Breast epithelium (tissue), 4 donors: ENCODE results near the gene CPLANE2. TPM values are rescaled to one million over a fixed set of nuclear protein-coding genes. Genes with fewer than 3 reads are reported as not detected.
"Not testable (repeated sequence)": the region's sequence is repeated elsewhere in the genome, so short reads cannot be mapped to it uniquely, and the experiment has no call there.

Experiments used
- DNase-seq, 2 donors: peaks; one replicate each; pipeline ENCODE4 v3.0.0-alpha.2; 2019; ENCODE audit warnings: low spot score in 2 of 2
- H3K27ac ChIP-seq, 2 donors: fragments of 200-600 bp; sonication (generic) in 1 of 2; one replicate each; pipeline ENCODE4 v1.5.1; 2016 to 2019; ENCODE audit warnings: mild to moderate bottlenecking in 1 of 2
- H3K27me3 ChIP-seq, 2 donors: fragments of 200-600 bp; sonication (generic) in 1 of 2; one replicate each; pipeline versions ENCODE4 v1.5.1 to v1.6.0; 2017 to 2019; ENCODE audit warnings: control low read depth in 1 of 2, mild to moderate bottlenecking in 1 of 2
- H3K36me3 ChIP-seq: fragments of 200-600 bp; one replicate; pipeline ENCODE4 v1.5.1; 2019
- H3K4me1 ChIP-seq, 2 donors: fragments of 200-600 bp; sonication (generic); one replicate each; pipeline ENCODE4 v1.5.1; 2016 to 2019; ENCODE audit warnings: control low read depth in 1 of 2
- H3K4me3 ChIP-seq, 3 donors: fragments of 200-600 bp; sonication (generic); 1 replicate in 2 of 3; 2 replicates in 1 of 3; pipeline ENCODE4 v1.5.1; 2016 to 2019; ENCODE audit warnings: mild to moderate bottlenecking in 3 of 3, moderate library complexity in 2 of 3
- H3K9me3 ChIP-seq, 2 donors: fragments of 200-600 bp; sonication (generic) in 1 of 2; one replicate each; pipeline ENCODE4 v1.5.1; 2016 to 2019; ENCODE audit warnings: control low read depth in 1 of 2
- POLR2A ChIP-seq: fragments of 450-650 bp; IDR thresholded peaks from one replicate; pipeline ENCODE4 v1.6.1; 2016; ENCODE audit warnings: antibody characterized with exemption, mild to moderate bottlenecking, moderate library complexity
- POLR2AphosphoS5 ChIP-seq, 3 donors: sonication (generic); formaldehyde crosslinking; IDR thresholded peaks; one replicate each; pipeline ENCODE4 v1.6.1; 2017; ENCODE audit warnings: antibody characterized with exemption in 3 of 3
- intact Hi-C: fragments of 100-400 bp; cut with DNase I; formaldehyde crosslinking; loops from one replicate; pipeline ENCODE4 v1.15.1; 2023; ENCODE audit warnings: low total_unique reads
- total RNA-seq, 3 donors: library from RNA; depleted of rRNA; stranded (reverse); fragments of >200 nt; gene quantifications; one replicate each; pipeline ENCODE4 v1.1.0, GENCODE V29; 2016
- TF ChIP-seq, protein P1 (sequence below), 3 donors: fragments of 450-650 bp; IDR thresholded peaks; one replicate each; pipeline ENCODE4 v1.5.1; 2016 to 2017; ENCODE audit warnings: antibody characterized with exemption in 3 of 3, mild to moderate bottlenecking in 3 of 3, moderate library complexity in 3 of 3

Gene CPLANE2
- total RNA-seq, 3 donors from 2014 or later, result 4.3 to 9.5 (median 8.2) TPM

DNA sequence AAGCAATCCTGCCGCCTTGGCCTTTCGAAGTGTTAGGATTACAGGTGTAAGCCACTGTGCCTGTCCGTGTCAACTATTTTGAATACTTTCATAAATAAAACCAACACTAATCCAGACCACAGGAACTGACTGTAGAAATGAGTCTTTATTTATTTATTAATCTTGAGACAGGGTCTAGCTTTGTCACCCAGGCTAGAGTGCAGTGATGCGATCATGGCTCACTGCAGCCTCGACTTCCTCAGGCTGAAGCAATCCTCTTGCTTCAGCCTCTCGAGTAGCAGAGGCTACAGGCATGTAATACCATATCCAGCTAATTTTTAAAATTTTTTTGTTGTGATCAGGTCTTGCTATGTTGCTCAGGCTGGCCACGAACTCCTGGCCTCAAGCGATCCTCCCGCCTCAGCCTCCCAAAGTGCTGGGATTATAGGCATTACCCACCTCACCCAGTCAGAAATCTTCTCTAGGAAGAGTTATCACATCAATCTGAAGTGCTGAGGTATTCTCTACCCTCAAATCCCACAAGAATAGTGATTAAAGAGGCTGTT is 21.7 kb upstream of the CPLANE2 start:
- Histone ChIP-seq H3K9me3 (no peaks in the 10 kb centered on the region), H3K27me3 (no peaks in the 10 kb centered on the region), H3K36me3 (no peaks in the 10 kb centered on the region), H3K27ac (no peak overlapping the region), H3K4me1 (no peaks in the 10 kb centered on the region), H3K4me3 (no peak overlapping the region)
- DNase-seq, result no peak
- intact Hi-C loops, result no loop called here
- no peak for TF ChIP-seq POLR2A
- TF ChIP-seq POLR2AphosphoS5 (IDR thresholded peaks at IDR 0.05), result no peak
- TF ChIP-seq, protein P1, sequence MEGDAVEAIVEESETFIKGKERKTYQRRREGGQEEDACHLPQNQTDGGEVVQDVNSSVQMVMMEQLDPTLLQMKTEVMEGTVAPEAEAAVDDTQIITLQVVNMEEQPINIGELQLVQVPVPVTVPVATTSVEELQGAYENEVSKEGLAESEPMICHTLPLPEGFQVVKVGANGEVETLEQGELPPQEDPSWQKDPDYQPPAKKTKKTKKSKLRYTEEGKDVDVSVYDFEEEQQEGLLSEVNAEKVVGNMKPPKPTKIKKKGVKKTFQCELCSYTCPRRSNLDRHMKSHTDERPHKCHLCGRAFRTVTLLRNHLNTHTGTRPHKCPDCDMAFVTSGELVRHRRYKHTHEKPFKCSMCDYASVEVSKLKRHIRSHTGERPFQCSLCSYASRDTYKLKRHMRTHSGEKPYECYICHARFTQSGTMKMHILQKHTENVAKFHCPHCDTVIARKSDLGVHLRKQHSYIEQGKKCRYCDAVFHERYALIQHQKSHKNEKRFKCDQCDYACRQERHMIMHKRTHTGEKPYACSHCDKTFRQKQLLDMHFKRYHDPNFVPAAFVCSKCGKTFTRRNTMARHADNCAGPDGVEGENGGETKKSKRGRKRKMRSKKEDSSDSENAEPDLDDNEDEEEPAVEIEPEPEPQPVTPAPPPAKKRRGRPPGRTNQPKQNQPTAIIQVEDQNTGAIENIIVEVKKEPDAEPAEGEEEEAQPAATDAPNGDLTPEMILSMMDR (IDR thresholded peaks at IDR 0.05), result no peak

- Histone ChIP-seq H3K27ac (no peak overlapping the region), H3K27me3 (no peaks in the 10 kb centered on the region), H3K4me3 (no peak overlapping the region), H3K36me3 (no peaks in the 10 kb centered on the region), H3K9me3 (no peaks in the 10 kb centered on the region), H3K4me1 (no peaks in the 10 kb centered on the region)
- no peak for TF ChIP-seq POLR2A
- no peak for TF ChIP-seq POLR2AphosphoS5 (IDR thresholded peaks at IDR 0.05)
- TF ChIP-seq, protein P1 (IDR thresholded peaks at IDR 0.05), result no peak
- no peak for DNase-seq
- intact Hi-C loops, result no loop called here
Measured at GRCh38 chr1:16257968-16258367, 21.0 kb upstream of the CPLANE2 start.

GRCh38 chr1:16257556-16257955 is 20.6 kb upstream of the CPLANE2 start:
- H3K4me3 ChIP-seq, H3K36me3 ChIP-seq, H3K27me3 ChIP-seq, H3K9me3 ChIP-seq, DNase-seq, intact Hi-C loops, H3K27ac ChIP-seq, H3K4me1 ChIP-seq: not testable (repeated sequence)

- no peak for DNase-seq
- intact Hi-C loops, result no loop called here
- no peaks in the 10 kb centered on the region for H3K4me1 ChIP-seq
Measured at GRCh38 chr1:16256478-16256877, 19.5 kb upstream of the CPLANE2 start.

DNA sequence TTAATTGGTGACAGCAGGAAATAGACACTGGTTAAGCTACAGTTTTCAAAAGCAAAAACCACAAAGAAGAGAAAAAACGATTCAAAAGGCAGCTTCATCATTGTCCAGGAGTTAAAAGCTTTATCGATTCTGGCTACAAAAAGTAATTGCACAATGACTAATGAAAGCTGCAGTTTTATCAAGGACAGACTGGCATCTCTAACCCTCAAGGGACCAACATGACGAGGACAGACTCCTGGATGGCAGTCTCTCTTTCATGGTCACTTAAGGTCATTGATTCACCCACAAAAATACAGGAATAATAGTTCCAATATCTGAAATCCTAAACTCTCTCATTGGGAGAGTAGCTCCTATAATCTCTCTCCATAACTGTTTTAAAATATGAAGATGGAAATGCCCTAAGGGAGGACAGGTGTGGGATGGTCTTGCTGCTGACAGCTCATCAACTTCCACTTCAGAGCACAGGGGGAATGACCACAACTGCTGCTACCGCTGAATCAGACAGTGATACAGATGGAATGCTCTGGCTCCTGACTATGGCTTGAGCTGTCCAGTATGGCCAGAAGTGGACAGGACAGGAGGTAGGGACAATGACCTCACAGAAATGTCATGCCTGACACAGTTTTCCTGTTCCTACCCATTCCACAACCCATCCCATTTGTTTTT is 17.4 kb upstream of the CPLANE2 start:
- TF ChIP-seq, protein P1 (IDR thresholded peaks at IDR 0.05), result no peak
- TF ChIP-seq POLR2A (no peak), POLR2AphosphoS5 (IDR thresholded peaks at IDR 0.05) (no peak)
- H3K36me3 ChIP-seq, result peaks cover 4% of the 10 kb centered on the region
- no peaks in the 10 kb centered on the region for H3K9me3 ChIP-seq
- no peak for DNase-seq
- peaks cover 0 to under 1% of the 10 kb centered on the region in 2 donors for H3K4me1 ChIP-seq
- no peak overlapping the region for H3K4me3 ChIP-seq
- H3K27ac ChIP-seq, result no peak overlapping the region
- intact Hi-C loops, result no loop called here
- no peaks in the 10 kb centered on the region for H3K27me3 ChIP-seq

More at GRCh38 chr1:16256478-16256877, 19.5 kb upstream of the CPLANE2 start:
- no peak overlapping the region for H3K27ac ChIP-seq
- TF ChIP-seq, protein P1 (IDR thresholded peaks at IDR 0.05), result no peak
- TF ChIP-seq POLR2A (no peak), POLR2AphosphoS5 (IDR thresholded peaks at IDR 0.05) (no peak)
- H3K27me3 ChIP-seq, result no peaks in the 10 kb centered on the region
- H3K36me3 ChIP-seq, result peaks cover 3% of the 10 kb centered on the region
- H3K9me3 ChIP-seq, result no peaks in the 10 kb centered on the region
- H3K4me3 ChIP-seq, result no peak overlapping the region
